Uterus (tissue), 2 donors: ENCODE measurements around the gene SLC6A8.

Source experiments
- CTCF ChIP-seq, 4 experiments: fragments of 200-600 bp in 2 of 4; fragments of 450-650 bp in 2 of 4; sonication (generic) in 2 of 4; IDR thresholded peaks; one replicate each; pipeline ENCODE4 v1.5.1; 2016 to 2019; ENCODE audit warnings: antibody characterized with exemption in 4 of 4, mild to moderate bottlenecking in 2 of 4, moderate library complexity in 1 of 4
- POLR2A ChIP-seq, 2 donors: fragments of 450-650 bp; IDR thresholded peaks; one replicate each; pipeline ENCODE4 v1.6.1; 2016; ENCODE audit warnings: antibody characterized with exemption in 2 of 2, mild to moderate bottlenecking in 1 of 2, moderate library complexity in 1 of 2

DNA sequence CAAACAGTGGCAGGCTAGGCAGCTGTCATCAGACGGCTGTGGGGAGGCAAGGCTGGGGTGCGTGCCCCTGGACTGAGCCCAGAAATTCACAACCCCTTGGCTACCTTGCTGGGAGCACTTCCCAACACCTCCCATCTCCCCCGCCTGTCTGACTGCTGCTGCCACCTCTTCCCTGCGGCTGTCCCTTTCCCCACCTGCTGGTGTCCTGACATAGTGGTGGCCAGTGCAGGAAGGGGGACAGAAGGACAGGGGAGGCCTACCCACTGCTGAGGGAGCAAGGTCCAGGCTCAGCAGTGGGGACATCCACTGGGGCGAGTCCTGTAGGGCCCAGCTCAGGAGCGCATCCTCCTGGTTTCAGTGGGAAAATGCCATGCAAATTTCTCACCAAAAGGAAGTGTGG, 40.4 kb downstream of the SLC6A8 start:
- TF ChIP-seq CTCF (IDR thresholded peaks at IDR 0.05) = no peak
- no peak for TF ChIP-seq POLR2A (IDR thresholded peaks at IDR 0.05)
